GM12891 (cell line): Measurements from ENCODE around the gene DPY19L3.

Experiments used
- SPI1 ChIP-seq: IDR thresholded peaks from 2 replicates; pipeline ENCODE4 v1.6.1; 2011; ENCODE audit warnings: low read depth, low read length, control low read depth
- TAF1 ChIP-seq: IDR thresholded peaks from 2 replicates; pipeline ENCODE4 v1.6.1; 2011; ENCODE audit warnings: low read depth, low read length, control low read depth

GRCh38 chr19:32437096-32437495 is 31.5 kb downstream of the DPY19L3 start:
- TF ChIP-seq SPI1 (no peak), TAF1 (no peak)
